SW 1271 (cell line): ENCODE measurements around the gene CAMK1.
A peak's percentile ranks its signal among the peaks of the same experiment; 100 is the strongest.

Experiments
- DNase-seq, 2 experiments: peaks; one replicate each; lab custom pipeline; 2025; lab: John Stamatoyannopoulos, UW

The CAMK1 gene

DNA sequence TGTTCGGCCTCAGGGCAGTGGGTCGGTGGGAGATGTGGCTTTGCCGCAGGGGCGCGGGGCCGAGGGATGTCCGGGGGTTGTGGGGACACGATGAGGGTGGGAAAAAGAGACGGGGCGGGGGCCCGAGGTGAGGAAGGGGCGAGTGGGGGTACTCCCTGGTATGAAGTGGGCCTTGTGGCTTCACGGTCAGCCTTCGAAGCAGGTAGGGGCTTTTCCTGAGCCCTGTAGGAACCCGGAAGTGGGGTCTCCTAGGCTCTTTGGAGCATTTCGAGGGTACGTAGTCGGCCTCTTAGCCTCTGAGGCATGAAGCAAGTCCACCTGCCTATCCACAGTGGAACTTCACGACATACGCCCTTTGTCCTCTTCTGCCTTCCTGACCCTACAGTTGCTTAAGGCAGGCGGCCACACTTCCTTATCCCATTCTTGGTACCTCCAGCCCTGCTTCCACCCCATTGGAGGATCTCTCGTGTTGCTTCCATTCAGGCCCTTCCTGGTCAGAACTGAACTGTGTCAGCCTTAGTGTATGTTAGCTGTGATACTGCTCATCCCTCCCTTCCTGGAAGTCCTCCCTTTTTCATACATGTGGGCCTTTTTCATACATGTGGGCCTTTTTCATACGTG, 23.5 kb upstream of the CAMK1 start:
- DNase-seq = peak in 1 of 2 experiments; percentile 28

DNA sequence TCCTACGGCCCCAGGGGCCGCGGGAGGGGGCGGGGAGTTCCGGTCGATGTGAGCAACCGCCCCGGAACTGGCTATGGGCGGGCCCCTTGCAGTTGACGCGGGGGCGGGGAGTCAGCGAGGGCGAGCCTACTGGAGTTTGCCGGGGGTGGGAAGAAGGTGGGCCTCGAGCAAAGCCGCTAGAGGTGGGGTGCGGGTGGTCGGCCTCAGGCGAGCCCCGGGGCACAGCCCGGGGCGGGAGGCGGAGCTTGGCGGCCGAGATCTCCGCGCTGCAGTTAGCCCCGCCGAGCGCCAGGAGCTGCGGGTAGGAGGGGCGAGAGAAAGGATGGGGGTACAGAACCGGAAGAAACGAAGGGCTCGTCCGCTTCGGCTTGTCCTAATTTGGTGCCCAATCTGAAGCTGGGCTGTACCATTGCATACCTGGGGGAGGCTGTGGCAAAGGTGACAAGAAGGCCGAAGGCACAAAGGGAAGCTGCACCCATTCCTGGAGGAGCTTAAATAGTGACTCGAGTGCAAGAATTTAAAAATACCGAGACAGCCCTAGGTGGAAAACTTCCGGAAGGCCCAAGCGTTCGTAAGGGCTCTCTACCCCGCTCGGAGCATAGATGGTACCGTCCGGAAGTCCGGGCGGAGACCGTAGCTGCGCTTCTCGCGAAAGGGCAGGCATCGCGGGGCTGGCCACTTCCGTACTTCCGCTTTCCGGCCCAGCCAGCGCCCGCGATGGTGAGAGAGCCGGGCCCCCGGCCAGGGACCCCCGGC, 22.8 kb upstream of the CAMK1 start, which contains the start of the genes ARPC4 and TADA3:
Gene ARPC4, plus strand, starts transcription at position 678 of the 756 bp plus-strand sequence. Its CDS starts 40 bp downstream, at position 718.
Gene TADA3, minus strand, starts transcription at position 69 of the 756 bp plus-strand sequence. CDS start 1,007 bp downstream, outside the sequence.
- DNase-seq = peak; percentile 93 to 99

GRCh38 chr3:9791790-9792404, 22.1 kb upstream of the CAMK1 start:
- DNase-seq = no peak

DNA sequence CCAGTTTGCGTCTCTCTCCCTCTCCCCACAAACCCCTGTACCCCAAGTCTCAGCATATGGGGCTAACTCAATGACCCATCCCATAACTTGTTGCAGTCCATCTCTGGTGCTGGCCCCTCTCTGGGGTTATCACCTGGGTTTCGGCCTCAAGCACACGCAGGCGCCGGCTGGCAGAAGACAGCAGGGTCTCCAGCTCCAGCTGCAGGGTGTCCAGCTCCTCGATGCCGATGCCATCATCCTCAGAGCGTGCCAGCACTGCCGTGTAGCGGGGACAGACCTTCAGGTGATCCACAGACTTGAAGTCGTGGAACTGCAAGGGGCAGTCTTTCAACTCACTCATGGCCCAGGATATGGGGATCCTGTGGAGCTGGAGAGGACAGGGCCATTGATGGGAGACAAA, 21.4 kb upstream of the CAMK1 start:
- DNase-seq = no peak

DNA sequence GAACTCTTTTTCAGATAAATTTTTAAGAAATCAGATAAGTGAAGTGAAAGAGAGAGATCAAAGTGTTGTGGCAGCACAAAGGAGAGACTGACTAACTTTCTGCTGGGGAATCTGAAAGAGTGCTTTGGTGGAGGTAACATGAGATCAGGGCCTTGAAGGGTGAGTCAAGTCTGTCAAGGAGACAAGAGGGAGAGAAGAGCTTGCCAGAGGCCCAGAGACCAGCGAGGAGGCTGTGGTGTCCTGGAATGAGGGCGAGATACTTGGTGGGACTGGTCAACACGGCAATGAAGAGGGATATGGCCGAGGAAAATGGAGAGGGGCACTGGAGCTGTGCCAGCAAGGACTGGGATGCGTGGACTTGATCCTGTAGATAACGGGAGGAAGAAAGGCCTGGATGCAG, 18.0 kb upstream of the CAMK1 start:
- no peak for DNase-seq

GRCh38 chr3:9786825-9787669, 17.3 kb upstream of the CAMK1 start:
- DNase-seq = no peak

- DNase-seq = no peak
These were observed 16.5 kb upstream of the CAMK1 start for GRCh38 chr3:9786209-9786739.

- no peak for DNase-seq
These were observed 15.9 kb upstream of the CAMK1 start for GRCh38 chr3:9785602-9786001.

DNA sequence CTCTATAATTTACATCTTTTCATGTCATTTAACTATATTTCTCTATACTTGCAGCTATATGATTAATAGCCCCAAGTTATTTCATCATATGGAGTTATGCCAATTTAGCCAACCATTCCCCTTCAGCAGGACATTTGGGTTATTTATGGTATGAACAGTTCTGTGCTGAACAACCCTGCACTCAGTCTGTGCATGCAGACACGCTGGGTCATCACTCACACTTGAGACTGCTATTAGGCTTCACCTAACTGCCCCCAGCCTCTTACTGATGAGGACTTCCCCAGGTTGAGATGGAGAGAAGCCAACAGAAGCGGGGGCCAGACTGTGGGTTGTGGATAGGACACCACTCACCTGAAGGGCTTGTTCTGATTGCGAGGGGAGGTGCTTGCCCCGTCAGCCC, 15.2 kb upstream of the CAMK1 start:
- DNase-seq = no peak

DNA sequence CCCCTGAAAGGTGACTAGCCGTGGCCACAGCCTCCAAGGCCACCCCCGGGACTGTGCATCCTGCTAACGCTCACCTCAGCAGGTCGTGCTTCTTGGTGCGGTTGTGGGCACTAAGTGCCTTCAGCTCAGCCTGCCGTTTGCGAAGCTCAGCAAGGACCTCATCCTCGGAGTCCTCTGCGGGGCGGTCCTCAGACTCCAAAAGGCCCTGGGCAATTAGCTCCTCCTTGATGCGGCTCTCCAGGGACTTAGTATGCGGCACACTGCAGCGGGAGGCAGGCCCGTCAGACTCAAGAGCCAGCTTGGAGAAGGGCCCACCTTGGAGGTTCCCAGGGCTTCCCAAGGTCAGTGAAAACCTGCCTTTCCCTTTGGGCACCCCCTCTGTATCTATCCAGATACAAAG, 14.2 kb upstream of the CAMK1 start:
- DNase-seq = no peak

GRCh38 chr3:9782770-9783169, 13.0 kb upstream of the CAMK1 start:
- peak in 1 of 2 experiments; percentile 35 for DNase-seq

GRCh38 chr3:9781978-9782603, 12.3 kb upstream of the CAMK1 start:
- DNase-seq = no peak

DNA sequence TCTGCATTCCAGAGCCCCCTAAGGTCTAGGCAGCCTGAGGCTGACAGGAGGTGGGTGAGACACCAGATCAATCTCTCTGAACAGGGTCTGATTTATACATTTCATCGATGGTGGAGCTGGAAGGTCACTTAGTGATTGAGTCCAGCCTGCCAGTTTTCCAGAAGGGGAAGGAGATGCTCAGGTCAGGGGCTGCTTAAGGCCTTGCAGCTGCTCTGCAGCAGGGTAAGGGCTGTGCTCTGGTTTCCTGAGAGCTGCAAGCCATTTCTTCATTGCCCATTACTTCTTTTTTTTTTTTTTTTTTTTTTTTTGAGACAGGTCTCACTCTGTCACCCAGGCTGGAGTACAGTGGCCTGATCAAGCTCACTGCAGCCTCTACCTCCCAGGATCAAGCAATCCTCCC, 11.8 kb upstream of the CAMK1 start:
- no peak for DNase-seq

- DNase-seq = no peak
These were observed 11.2 kb upstream of the CAMK1 start for GRCh38 chr3:9780910-9781309.

GRCh38 chr3:9780458-9780812, 10.7 kb upstream of the CAMK1 start:
- DNase-seq = no peak

GRCh38 chr3:9779721-9780457, 10.1 kb upstream of the CAMK1 start:
- DNase-seq = no peak

GRCh38 chr3:9779075-9779593, 9.4 kb upstream of the CAMK1 start:
- no peak for DNase-seq

DNA sequence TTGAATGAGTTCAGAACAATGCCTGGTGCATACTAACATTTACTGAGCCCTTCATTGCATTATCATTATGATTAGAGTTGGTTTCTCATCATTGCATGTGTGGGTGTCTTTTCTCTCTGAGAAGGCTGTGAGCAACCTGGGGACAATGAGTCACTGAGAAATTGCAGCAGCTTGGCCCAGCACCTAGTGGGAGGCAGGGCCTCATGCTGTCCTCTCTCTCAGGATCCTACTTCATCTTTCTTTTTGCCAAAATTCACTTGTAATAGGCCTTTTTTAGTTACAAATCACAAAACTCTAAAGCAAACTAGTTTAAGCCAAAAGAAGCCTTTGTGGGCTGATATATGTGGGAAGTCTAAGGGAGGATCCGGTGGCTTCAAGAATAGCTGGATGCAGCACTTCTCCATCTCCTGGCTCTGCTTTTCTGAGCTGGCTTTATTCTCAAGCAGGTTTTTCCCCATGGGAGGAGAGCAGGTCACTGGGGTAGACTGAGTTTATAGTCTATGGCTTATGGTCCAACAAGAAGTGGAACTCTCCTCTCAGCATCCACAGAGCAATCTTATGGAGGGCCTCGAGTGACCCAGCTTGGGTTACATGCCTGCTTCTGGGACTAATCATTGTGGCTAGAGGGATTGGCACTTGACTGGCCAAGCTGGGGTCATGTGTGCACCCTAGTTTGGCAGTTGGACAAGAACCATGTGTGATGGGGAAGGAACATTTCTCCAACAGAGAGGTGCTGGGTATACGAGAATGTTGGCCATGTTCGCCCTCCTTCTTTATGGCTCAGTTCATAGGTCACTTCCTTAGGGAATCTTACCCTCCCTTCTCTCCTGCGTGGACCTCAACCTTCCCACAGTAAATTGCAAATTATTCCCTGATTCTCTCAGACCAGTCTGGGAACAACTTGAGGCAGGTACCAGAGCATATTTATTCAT, 8.7 kb upstream of the CAMK1 start:
- DNase-seq = no peak

- no peak for DNase-seq
These were observed 7.9 kb upstream of the CAMK1 start for GRCh38 chr3:9777694-9778021.
